A549 (cell line): ENCODE data around the gene CEMP1. TPM values are rescaled to one million over a fixed set of nuclear protein-coding genes. Genes with fewer than 3 reads are reported as not detected.

Experiments used
- FOSL2 ChIP-seq, 2 experiments: fragments of 450-650 bp in 1 of 2; fragments of >200 bp in 1 of 2; sonication (Bioruptor Twin) in 1 of 2; formaldehyde crosslinking; IDR thresholded peaks; 2 replicates each; pipeline versions ENCODE4 v1.5.0 to v1.6.1; 2016 to 2020; ENCODE audit warnings: mild to moderate bottlenecking in 1 of 2, moderate library complexity in 1 of 2
- GATA3 ChIP-seq: IDR thresholded peaks from 2 replicates; pipeline ENCODE4 v1.6.1; 2012; ENCODE audit warnings: borderline replicate concordance
- RFX5 ChIP-seq: fragments of 450-650 bp; IDR thresholded peaks from 2 replicates; pipeline ENCODE4 v1.7.1; 2014; ENCODE audit warnings: antibody characterized with exemption, mild to moderate bottlenecking, moderate library complexity
- polyA plus RNA-seq, 4 experiments: library from polyadenylated mRNA; depleted of rRNA in 3 of 4; stranded (reverse); fragments of >200 nt; fragmentation: RNase III in 1 of 4; extraction: RNeasy Plus Mini Kit Qiagen cat#74134 plus additional on column Dnase treatment in 1 of 4; gene quantifications; 2 replicates in 3 of 4; 3 replicates in 1 of 4; pipeline ENCODE4 v1.2.3, GENCODE V29; 2011 to 2017
- small RNA-seq, 6 experiments: library from RNA; depleted of rRNA; stranded (forward); fragments of <200 nt; gene quantifications; one replicate each; pipeline ENCODE3, GENCODE V24; 2012
- TF ChIP-seq, protein P1 (sequence below): fragments of 200-600 bp; sonication (generic); IDR thresholded peaks from 2 replicates; pipeline ENCODE4 v1.6.1; 2016; ENCODE audit warnings: antibody characterized with exemption, mild to moderate bottlenecking, moderate library complexity

Gene CEMP1
- polyA plus RNA-seq, 2 of the 4 experiments (the other 2 are of a cell fraction) = not detected

DNA sequence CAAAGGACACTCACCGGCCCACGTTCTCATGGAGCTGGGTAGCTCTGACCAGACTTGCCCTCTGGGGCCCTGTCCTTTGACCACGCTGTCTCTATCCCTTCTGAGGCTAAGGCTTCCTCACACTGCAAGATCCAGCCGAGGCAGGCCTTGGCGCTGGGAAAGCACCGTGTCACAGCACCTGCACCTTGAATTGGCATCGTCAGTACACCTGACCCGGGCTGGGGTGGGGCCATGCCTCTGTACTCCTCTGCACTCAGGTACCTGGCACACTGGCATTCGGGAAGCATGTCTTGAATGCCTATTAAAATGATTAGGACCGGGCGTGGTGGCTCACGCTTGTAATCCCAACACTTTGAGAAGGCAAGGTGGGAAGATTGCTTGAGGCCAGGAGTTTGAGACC, 50.3 kb downstream of the CEMP1 start (continued):
- no peak for TF ChIP-seq RFX5
- no peak for TF ChIP-seq GATA3
- no peak for TF ChIP-seq FOSL2 (IDR thresholded peaks at IDR 0.05)
- TF ChIP-seq FOSL2 (CRISPR knock-in tag; IDR thresholded peaks at IDR 0.05) = no peak
- TF ChIP-seq, protein P1, sequence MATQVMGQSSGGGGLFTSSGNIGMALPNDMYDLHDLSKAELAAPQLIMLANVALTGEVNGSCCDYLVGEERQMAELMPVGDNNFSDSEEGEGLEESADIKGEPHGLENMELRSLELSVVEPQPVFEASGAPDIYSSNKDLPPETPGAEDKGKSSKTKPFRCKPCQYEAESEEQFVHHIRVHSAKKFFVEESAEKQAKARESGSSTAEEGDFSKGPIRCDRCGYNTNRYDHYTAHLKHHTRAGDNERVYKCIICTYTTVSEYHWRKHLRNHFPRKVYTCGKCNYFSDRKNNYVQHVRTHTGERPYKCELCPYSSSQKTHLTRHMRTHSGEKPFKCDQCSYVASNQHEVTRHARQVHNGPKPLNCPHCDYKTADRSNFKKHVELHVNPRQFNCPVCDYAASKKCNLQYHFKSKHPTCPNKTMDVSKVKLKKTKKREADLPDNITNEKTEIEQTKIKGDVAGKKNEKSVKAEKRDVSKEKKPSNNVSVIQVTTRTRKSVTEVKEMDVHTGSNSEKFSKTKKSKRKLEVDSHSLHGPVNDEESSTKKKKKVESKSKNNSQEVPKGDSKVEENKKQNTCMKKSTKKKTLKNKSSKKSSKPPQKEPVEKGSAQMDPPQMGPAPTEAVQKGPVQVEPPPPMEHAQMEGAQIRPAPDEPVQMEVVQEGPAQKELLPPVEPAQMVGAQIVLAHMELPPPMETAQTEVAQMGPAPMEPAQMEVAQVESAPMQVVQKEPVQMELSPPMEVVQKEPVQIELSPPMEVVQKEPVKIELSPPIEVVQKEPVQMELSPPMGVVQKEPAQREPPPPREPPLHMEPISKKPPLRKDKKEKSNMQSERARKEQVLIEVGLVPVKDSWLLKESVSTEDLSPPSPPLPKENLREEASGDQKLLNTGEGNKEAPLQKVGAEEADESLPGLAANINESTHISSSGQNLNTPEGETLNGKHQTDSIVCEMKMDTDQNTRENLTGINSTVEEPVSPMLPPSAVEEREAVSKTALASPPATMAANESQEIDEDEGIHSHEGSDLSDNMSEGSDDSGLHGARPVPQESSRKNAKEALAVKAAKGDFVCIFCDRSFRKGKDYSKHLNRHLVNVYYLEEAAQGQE = no peak

Small RNAs within 50 kb of the gene (small RNA-seq; reads per million reads assigned to genes)
- 0 reads per million in 6 experiments for gene AC093525.1
- gene MIR3178 = 0 reads per million in 6 experiments

Other genes with a start within 250 kb of the CEMP1 start
- gene ABCA3, start 190.7 kb downstream of the CEMP1 start, polyA plus RNA-seq (2011; rRNA removed) = 6.4 and 7.6 TPM in 2 replicates
- gene ABCA3, start 190.7 kb downstream of the CEMP1 start, polyA plus RNA-seq (2017; fragmentation: RNase III; extraction: RNeasy Plus Mini Kit Qiagen cat#74134 plus additional on column Dnase treatment) = 8.6 to 10.7 TPM (median 9.9 TPM) in 3 replicates
- gene CCNF, start 102.0 kb downstream of the CEMP1 start, polyA plus RNA-seq (2011; rRNA removed) = 6.5 and 8.0 TPM in 2 replicates
- gene CCNF, start 102.0 kb downstream of the CEMP1 start, polyA plus RNA-seq (2017; fragmentation: RNase III; extraction: RNeasy Plus Mini Kit Qiagen cat#74134 plus additional on column Dnase treatment) = 13.4 to 15.1 TPM (median 14.4 TPM) in 3 replicates
- gene TEDC2, start 71.3 kb downstream of the CEMP1 start, polyA plus RNA-seq (2011; rRNA removed) = 9.5 and 9.6 TPM in 2 replicates
- gene TEDC2, start 71.3 kb downstream of the CEMP1 start, polyA plus RNA-seq (2017; fragmentation: RNase III; extraction: RNeasy Plus Mini Kit Qiagen cat#74134 plus additional on column Dnase treatment) = 20.7 to 22.6 TPM (median 22.2 TPM) in 3 replicates
- not detected in 2 replicates for gene NTN3, start 60.1 kb downstream of the CEMP1 start, polyA plus RNA-seq (2011; rRNA removed)
- 0.04 TPM in 1 of 3 replicates, not detected in the others for gene NTN3, start 60.1 kb downstream of the CEMP1 start, polyA plus RNA-seq (2017; fragmentation: RNase III; extraction: RNeasy Plus Mini Kit Qiagen cat#74134 plus additional on column Dnase treatment)
- gene TBC1D24, start 56.3 kb downstream of the CEMP1 start, polyA plus RNA-seq (2011; rRNA removed) = 4.0 and 4.2 TPM in 2 replicates
- gene TBC1D24, start 56.3 kb downstream of the CEMP1 start, polyA plus RNA-seq (2017; fragmentation: RNase III; extraction: RNeasy Plus Mini Kit Qiagen cat#74134 plus additional on column Dnase treatment) = 5.9 to 7.3 TPM (median 6.3 TPM) in 3 replicates
- 9.4 and 14.7 TPM in 2 replicates for gene ATP6V0C, start 17.5 kb downstream of the CEMP1 start, polyA plus RNA-seq (2011; rRNA removed)
- gene ATP6V0C, start 17.5 kb downstream of the CEMP1 start, polyA plus RNA-seq (2017; fragmentation: RNase III; extraction: RNeasy Plus Mini Kit Qiagen cat#74134 plus additional on column Dnase treatment) = 152 to 153 TPM (median 153 TPM) in 3 replicates
- 5.2 and 6.6 TPM in 2 replicates for gene AMDHD2, start 11.0 kb downstream of the CEMP1 start, polyA plus RNA-seq (2011; rRNA removed)
- gene AMDHD2, start 11.0 kb downstream of the CEMP1 start, polyA plus RNA-seq (2017; fragmentation: RNase III; extraction: RNeasy Plus Mini Kit Qiagen cat#74134 plus additional on column Dnase treatment) = 21.7 to 28.8 TPM (median 27.7 TPM) in 3 replicates
- gene PDPK1, start 6.6 kb upstream of the CEMP1 start, polyA plus RNA-seq (2011; rRNA removed) = 29.7 and 38.1 TPM in 2 replicates
- gene PDPK1, start 6.6 kb upstream of the CEMP1 start, polyA plus RNA-seq (2017; fragmentation: RNase III; extraction: RNeasy Plus Mini Kit Qiagen cat#74134 plus additional on column Dnase treatment) = 17.3 to 17.8 TPM (median 17.7 TPM) in 3 replicates
- gene KCTD5, start 151.1 kb upstream of the CEMP1 start, polyA plus RNA-seq (2011; rRNA removed) = 22.4 and 26.1 TPM in 2 replicates
- gene KCTD5, start 151.1 kb upstream of the CEMP1 start, polyA plus RNA-seq (2017; fragmentation: RNase III; extraction: RNeasy Plus Mini Kit Qiagen cat#74134 plus additional on column Dnase treatment) = 22.8 to 26.3 TPM (median 22.9 TPM) in 3 replicates
- 1.00 and 1.1 TPM in 2 replicates for gene PRSS27, start 188.8 kb upstream of the CEMP1 start, polyA plus RNA-seq (2011; rRNA removed)
- 0.62 to 1.3 TPM (median 1.2 TPM) in 3 replicates for gene PRSS27, start 188.8 kb upstream of the CEMP1 start, polyA plus RNA-seq (2017; fragmentation: RNase III; extraction: RNeasy Plus Mini Kit Qiagen cat#74134 plus additional on column Dnase treatment)
- gene SRRM2, start 221.2 kb upstream of the CEMP1 start, polyA plus RNA-seq (2011; rRNA removed) = 167 and 231 TPM in 2 replicates
- gene SRRM2, start 221.2 kb upstream of the CEMP1 start, polyA plus RNA-seq (2017; fragmentation: RNase III; extraction: RNeasy Plus Mini Kit Qiagen cat#74134 plus additional on column Dnase treatment) = 473 to 527 TPM (median 512 TPM) in 3 replicates
- gene ELOB, start 245.9 kb upstream of the CEMP1 start, polyA plus RNA-seq (2011; rRNA removed) = 136 and 144 TPM in 2 replicates
- 414 to 494 TPM (median 469 TPM) in 3 replicates for gene ELOB, start 245.9 kb upstream of the CEMP1 start, polyA plus RNA-seq (2017; fragmentation: RNase III; extraction: RNeasy Plus Mini Kit Qiagen cat#74134 plus additional on column Dnase treatment)